HEK293 (cell line): ENCODE data around the gene MLLT1.

Source experiments
- CTCF ChIP-seq: fragments of 450-650 bp; formaldehyde crosslinking; IDR thresholded peaks from 2 replicates; pipeline ENCODE4 v1.5.1; 2016; ENCODE audit warnings: missing biosample characterization, missing genetic modification characterization
- PBX3 ChIP-seq: sonication (generic); formaldehyde crosslinking; IDR thresholded peaks from 2 replicates; pipeline ENCODE4 v1.8.1; 2022; ENCODE audit warnings: mild to moderate bottlenecking, moderate library complexity, missing genetic modification reagents
- REPIN1 ChIP-seq: fragments of 450-650 bp; formaldehyde crosslinking; IDR thresholded peaks from 2 replicates; pipeline ENCODE4 v1.5.1; 2017; ENCODE audit warnings: missing biosample characterization, missing genetic modification characterization, low read depth
- ZFP41 ChIP-seq: fragments of 450-650 bp; formaldehyde crosslinking; IDR thresholded peaks from 2 replicates; pipeline ENCODE4 v1.5.1; 2016; ENCODE audit warnings: missing biosample characterization, missing genetic modification characterization, borderline replicate concordance
- ZNF639 ChIP-seq: fragments of 450-650 bp; formaldehyde crosslinking; IDR thresholded peaks from 2 replicates; pipeline ENCODE4 v1.5.1; 2016; ENCODE audit warnings: missing biosample characterization, missing genetic modification characterization
- ZNF677 ChIP-seq: fragments of 450-650 bp; IDR thresholded peaks from 2 replicates; pipeline ENCODE4 v1.5.0; 2018; ENCODE audit warnings: missing biosample characterization, mild to moderate bottlenecking, missing genetic modification characterization, moderate library complexity
- ZNF792 ChIP-seq: fragments of 450-650 bp; formaldehyde crosslinking; IDR thresholded peaks from 2 replicates; pipeline ENCODE4 v1.5.1; 2016; ENCODE audit warnings: missing biosample characterization, missing genetic modification characterization
- ZSCAN18 ChIP-seq: fragments of 450-650 bp; formaldehyde crosslinking; IDR thresholded peaks from 2 replicates; pipeline ENCODE4 v1.5.1; 2016; ENCODE audit warnings: missing biosample characterization, missing genetic modification characterization

- TF ChIP-seq ZNF792 (tag by site-specific recombination) (no peak), PBX3 (no peak), ZNF677 (tag by site-specific recombination) (no peak), ZSCAN18 (no peak), ZFP41 (no peak), CTCF (tag by site-specific recombination) (no peak), ZNF639 (tag by site-specific recombination) (no peak), REPIN1 (no peak)
Observed at GRCh38 chr19:6259312-6259861, 20.4 kb downstream of the MLLT1 start.
